Esophagus squamous epithelium (tissue), 5 donors: ENCODE measurements around the gene FARSA. TPM values are rescaled to one million over a fixed set of nuclear protein-coding genes. Genes with fewer than 3 reads are reported as not detected.

Experiments used
- DNase-seq: peaks from one replicate; lab custom pipeline; 2025; lab: John Stamatoyannopoulos, UW
- H3K27ac ChIP-seq, 4 donors: fragments of 200-600 bp; sonication (generic); one replicate each; pipeline ENCODE4 v1.5.1; 2016 to 2019; ENCODE audit warnings: mild to moderate bottlenecking in 1 of 4
- H3K27me3 ChIP-seq, 4 donors: fragments of 200-600 bp; sonication (generic); 1 replicate in 3 of 4; 2 replicates in 1 of 4; pipeline versions ENCODE4 v1.5.1 to v1.6.0; 2017 to 2021; ENCODE audit warnings: antibody characterized with exemption in 1 of 4
- H3K36me3 ChIP-seq, 3 donors: fragments of 200-600 bp; sonication (generic); one replicate each; pipeline ENCODE4 v1.5.1; 2016 to 2019
- H3K4me1 ChIP-seq, 3 donors: fragments of 200-600 bp; sonication (generic); one replicate each; pipeline ENCODE4 v1.5.1; 2017 to 2019
- H3K4me3 ChIP-seq, 4 donors: fragments of 200-600 bp; sonication (generic); 1 replicate in 3 of 4; 2 replicates in 1 of 4; pipeline ENCODE4 v1.5.1; 2016 to 2019; ENCODE audit warnings: mild to moderate bottlenecking in 2 of 4, moderate library complexity in 1 of 4
- H3K9me3 ChIP-seq, 3 donors: fragments of 200-600 bp; sonication (generic); one replicate each; pipeline ENCODE4 v1.5.1; 2016 to 2019
- POLR2A ChIP-seq, 4 donors: fragments of 450-650 bp; IDR thresholded peaks; one replicate each; pipeline ENCODE4 v1.6.1; 2017; ENCODE audit warnings: antibody characterized with exemption in 4 of 4, mild to moderate bottlenecking in 4 of 4, moderate library complexity in 3 of 4
- WGBS, 2 donors: methylation state at CpG; one replicate each; pipeline ENCODE4 v1.1.5; 2018; 5-methylcytosine and 5-hydroxymethylcytosine counted together
- intact Hi-C: fragments of 100-400 bp; cut with DNase I; formaldehyde crosslinking; loops from one replicate; pipeline ENCODE4 v1.15.0; 2022
- total RNA-seq, 4 donors: library from RNA; depleted of rRNA; stranded (reverse); fragments of >200 nt; gene quantifications; one replicate each; pipeline ENCODE4 v1.1.0, GENCODE V29; 2016
- TF ChIP-seq, protein P1 (sequence below), 6 experiments: fragments of 450-650 bp in 4 of 6; fragments of 200-600 bp in 2 of 6; sonication (generic) in 2 of 6; IDR thresholded peaks; one replicate each; pipeline ENCODE4 v1.5.1; 2016 to 2019; ENCODE audit warnings: antibody characterized with exemption in 6 of 6, mild to moderate bottlenecking in 4 of 6, moderate library complexity in 4 of 6
- donor health status: DM: yes; HTN: yes; CAD: no.

The FARSA gene
- total RNA-seq, 4 donors from 2014 or later, result 47.7 to 53.8 (median 51.0) TPM

DNA sequence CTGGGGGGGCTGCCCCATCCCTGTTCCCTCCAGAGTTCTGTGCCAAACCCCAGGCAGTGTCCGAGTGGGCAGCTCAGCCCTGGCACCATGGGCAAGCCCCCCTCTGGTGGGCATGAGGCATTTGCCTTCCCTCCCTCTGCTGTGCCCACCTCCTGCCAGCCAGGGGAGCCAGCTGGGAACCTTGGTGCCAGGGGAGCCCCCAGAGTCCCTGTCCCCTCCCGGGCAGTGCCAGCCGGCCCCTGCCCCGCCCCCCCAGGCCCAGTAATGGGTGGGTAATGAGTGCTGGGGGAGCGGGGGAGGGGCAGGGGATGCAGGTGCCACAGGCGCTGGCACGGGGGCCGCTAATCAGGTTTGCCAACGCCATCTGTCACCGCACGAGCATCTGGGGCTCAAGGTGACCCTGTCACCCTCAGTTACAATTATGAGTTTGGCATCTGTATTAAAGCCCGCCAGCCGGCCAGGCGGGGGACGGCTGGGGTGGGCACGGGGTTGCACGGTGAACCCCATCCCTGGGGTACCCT lies 41.8 kb upstream of the FARSA start:
- TF ChIP-seq, protein P1, sequence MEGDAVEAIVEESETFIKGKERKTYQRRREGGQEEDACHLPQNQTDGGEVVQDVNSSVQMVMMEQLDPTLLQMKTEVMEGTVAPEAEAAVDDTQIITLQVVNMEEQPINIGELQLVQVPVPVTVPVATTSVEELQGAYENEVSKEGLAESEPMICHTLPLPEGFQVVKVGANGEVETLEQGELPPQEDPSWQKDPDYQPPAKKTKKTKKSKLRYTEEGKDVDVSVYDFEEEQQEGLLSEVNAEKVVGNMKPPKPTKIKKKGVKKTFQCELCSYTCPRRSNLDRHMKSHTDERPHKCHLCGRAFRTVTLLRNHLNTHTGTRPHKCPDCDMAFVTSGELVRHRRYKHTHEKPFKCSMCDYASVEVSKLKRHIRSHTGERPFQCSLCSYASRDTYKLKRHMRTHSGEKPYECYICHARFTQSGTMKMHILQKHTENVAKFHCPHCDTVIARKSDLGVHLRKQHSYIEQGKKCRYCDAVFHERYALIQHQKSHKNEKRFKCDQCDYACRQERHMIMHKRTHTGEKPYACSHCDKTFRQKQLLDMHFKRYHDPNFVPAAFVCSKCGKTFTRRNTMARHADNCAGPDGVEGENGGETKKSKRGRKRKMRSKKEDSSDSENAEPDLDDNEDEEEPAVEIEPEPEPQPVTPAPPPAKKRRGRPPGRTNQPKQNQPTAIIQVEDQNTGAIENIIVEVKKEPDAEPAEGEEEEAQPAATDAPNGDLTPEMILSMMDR (IDR thresholded peaks at IDR 0.05), result no peak
- no peak for TF ChIP-seq POLR2A (IDR thresholded peaks at IDR 0.05)
- no peak overlapping the region for H3K4me3 ChIP-seq
- H3K9me3 ChIP-seq, result no peaks in the 10 kb centered on the region
- WGBS, 2 donors, result 74 to 90% methylated on average over 2 to 9 of the region's 17 CpGs
- peak overlapping the region in 1 of 4 donors; percentile 33 for H3K27ac ChIP-seq
- H3K4me1 ChIP-seq, result peaks cover 0 to 4% (median 0%) of the 10 kb centered on the region in 3 donors
- intact Hi-C loops, result loop anchor here (5.0 kb wide), 1 partner anchor 287 kb away; no protein-coding TSS in a partner anchor
- H3K36me3 ChIP-seq, result no peaks in the 10 kb centered on the region
- H3K27me3 ChIP-seq, result peaks cover 0 to 11% (median 0%) of the 10 kb centered on the region in 4 donors
- DNase-seq, result no peak

- intact Hi-C loops, result loop anchor here (5.0 kb wide), 1 partner anchor 288 kb away; no protein-coding TSS in a partner anchor
- Histone ChIP-seq H3K36me3 (no peaks in the 10 kb centered on the region), H3K27me3 (peaks cover 0 to 11% (median 0%) of the 10 kb centered on the region in 4 donors), H3K4me1 (peaks cover 0 to 9% (median 0%) of the 10 kb centered on the region in 3 donors), H3K9me3 (no peaks in the 10 kb centered on the region), H3K4me3 (no peak overlapping the region), H3K27ac (no peak overlapping the region)
- no peak for DNase-seq
- 48 to 59% methylated on average over 5 to 6 of the region's 19 CpGs for WGBS, 2 donors
- TF ChIP-seq, protein P1 (IDR thresholded peaks at IDR 0.05), result no peak
- no peak for TF ChIP-seq POLR2A (IDR thresholded peaks at IDR 0.05)
Measured at GRCh38 chr19:12974301-12975220, 41.0 kb upstream of the FARSA start.

GRCh38 chr19:12973236-12973635 lies 39.7 kb upstream of the FARSA start:
- DNase-seq, result no peak
- TF ChIP-seq, protein P1 (IDR thresholded peaks at IDR 0.05), result no peak
- no peak for TF ChIP-seq POLR2A (IDR thresholded peaks at IDR 0.05)
- H3K9me3 ChIP-seq, result no peaks in the 10 kb centered on the region
- H3K4me3 ChIP-seq, result no peak overlapping the region
- 85 to 94% methylated on average over 8 to 11 of the region's 16 CpGs for WGBS, 2 donors
- H3K36me3 ChIP-seq, result no peaks in the 10 kb centered on the region
- H3K27ac ChIP-seq, result no peak overlapping the region
- peaks cover 0 to 13% (median 0%) of the 10 kb centered on the region in 3 donors for H3K4me1 ChIP-seq
- intact Hi-C loops, result no loop called here
- H3K27me3 ChIP-seq, result peaks cover 0 to 11% (median 0%) of the 10 kb centered on the region in 4 donors

DNA sequence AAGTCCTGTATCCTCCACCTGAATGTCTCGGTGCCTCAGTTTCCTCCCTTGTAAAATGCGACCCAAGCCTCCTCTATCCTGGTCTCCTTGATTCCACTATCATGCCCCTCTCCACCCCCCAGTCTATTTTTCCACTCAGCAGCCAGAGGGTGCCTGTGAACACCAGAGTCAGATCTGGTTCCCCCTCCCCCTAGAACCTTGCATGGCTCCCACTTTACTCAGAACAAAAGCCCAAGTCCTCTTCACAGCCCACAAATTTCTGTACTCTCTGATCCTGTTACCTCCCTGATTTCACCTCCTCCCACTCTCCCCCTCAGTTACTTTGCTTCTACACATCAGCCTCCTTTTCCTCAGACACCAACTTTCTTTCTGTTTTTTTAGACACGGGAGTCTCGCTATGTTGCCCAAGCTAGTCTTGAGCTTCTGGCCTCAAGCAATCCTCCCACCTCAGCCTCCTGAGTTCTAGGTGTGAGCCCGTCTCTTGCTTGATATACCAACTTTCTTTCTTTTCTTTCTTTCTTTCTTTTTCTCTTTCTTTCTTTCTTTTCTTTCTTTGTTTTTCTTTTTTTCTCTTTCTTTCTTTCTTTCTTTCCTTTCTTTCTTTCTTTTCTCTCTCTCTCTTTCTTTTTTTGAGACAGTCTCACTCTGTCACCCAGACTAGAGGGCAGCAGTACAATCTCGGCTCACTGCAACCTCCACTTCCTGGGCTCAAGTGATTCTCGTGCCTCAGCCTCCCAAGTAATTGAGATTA lies 36.7 kb upstream of the FARSA start:
- H3K27ac ChIP-seq, result no peak overlapping the region
- H3K9me3 ChIP-seq, result no peaks in the 10 kb centered on the region
- peaks cover 3 to 23% (median 3%) of the 10 kb centered on the region in 3 donors for H3K4me1 ChIP-seq
- TF ChIP-seq, protein P1 (IDR thresholded peaks at IDR 0.05), result no peak
- TF ChIP-seq POLR2A (IDR thresholded peaks at IDR 0.05), result no peak
- intact Hi-C loops, result no loop called here
- peaks cover 0 to 5% (median 0%) of the 10 kb centered on the region in 4 donors for H3K27me3 ChIP-seq
- H3K36me3 ChIP-seq, result no peaks in the 10 kb centered on the region
- no peak for DNase-seq
- whole genome bisulfite sequencing, 2 donors, result 75 to 89% methylated on average over 7 of the region's 7 CpGs
- no peak overlapping the region for H3K4me3 ChIP-seq
